Activated naive CD8-positive, alpha-beta T cell (primary cell): ENCODE measurements around the gene MARCHF10.

Experiments
- H3K27ac Mint-ChIP-seq: one replicate; pipeline ENCODE4 v1.8.0; 2021; ENCODE audit warnings: mixed read lengths
- H3K27me3 Mint-ChIP-seq: one replicate; pipeline ENCODE4 v1.8.0; 2021; ENCODE audit warnings: mixed read lengths
- H3K36me3 Mint-ChIP-seq: one replicate; pipeline ENCODE4 v1.8.0; 2021; ENCODE audit warnings: mixed read lengths
- H3K4me1 Mint-ChIP-seq: one replicate; pipeline ENCODE4 v1.8.0; 2021; ENCODE audit warnings: low read depth, mixed read lengths
- H3K4me3 Mint-ChIP-seq: one replicate; pipeline ENCODE4 v1.8.0; 2021; ENCODE audit warnings: mild to moderate bottlenecking, mixed read lengths
- H3K9me3 Mint-ChIP-seq: one replicate; pipeline ENCODE4 v1.8.0; 2021; ENCODE audit warnings: low read depth, mixed read lengths

MARCHF10 gene

DNA sequence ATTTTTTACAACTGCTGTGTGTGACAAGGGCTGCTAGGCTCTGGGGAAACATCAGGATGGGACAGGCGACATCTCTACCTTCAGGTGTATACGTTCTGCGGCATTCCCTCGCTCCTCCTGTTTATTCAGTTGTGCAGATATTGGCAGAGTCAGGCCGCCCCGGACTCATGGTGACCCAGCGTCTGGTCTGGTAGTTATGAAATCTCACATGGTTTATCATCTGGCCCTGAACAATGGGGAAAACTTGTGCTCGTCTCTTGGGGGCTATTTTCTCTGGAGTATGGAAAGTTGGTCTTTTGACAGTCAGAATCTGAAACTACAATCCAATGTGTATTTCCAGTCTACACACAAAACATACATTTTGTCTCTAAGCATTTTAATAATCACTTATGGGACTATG lies 3.3 kb downstream of the MARCHF10 start:
- H3K4me3 Mint-ChIP-seq: no peak overlapping the region
- no peaks in the 10 kb centered on the region for H3K36me3 Mint-ChIP-seq
- H3K9me3 Mint-ChIP-seq: no peaks in the 10 kb centered on the region
- peaks cover 27% of the 10 kb centered on the region for H3K27me3 Mint-ChIP-seq
- no peaks in the 10 kb centered on the region for H3K4me1 Mint-ChIP-seq
- no peak overlapping the region for H3K27ac Mint-ChIP-seq

DNA sequence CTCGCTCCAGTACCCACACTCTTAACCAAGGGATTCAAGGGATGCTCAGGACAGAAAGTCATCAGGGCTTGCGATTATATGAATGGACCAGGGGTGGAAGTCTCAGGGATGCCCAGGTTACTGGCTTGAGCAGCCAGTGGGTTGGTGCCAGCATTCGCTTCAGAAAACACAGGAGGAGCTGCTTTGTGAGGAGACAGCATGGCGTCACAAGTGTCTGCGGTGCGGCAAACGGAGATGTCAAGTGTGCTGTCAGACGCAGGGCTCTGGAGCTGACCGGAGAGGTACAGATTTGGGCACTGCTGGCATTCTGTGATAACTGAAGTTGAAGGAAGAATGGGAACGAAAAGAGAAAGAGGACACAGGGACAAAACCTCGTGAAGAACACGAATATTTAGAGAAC lies 4.1 kb downstream of the MARCHF10 start:
- Mint-ChIP-seq H3K36me3 (no peaks in the 10 kb centered on the region), H3K4me1 (no peaks in the 10 kb centered on the region), H3K27ac (no peak overlapping the region), H3K9me3 (no peaks in the 10 kb centered on the region), H3K4me3 (no peak overlapping the region), H3K27me3 (peaks cover 27% of the 10 kb centered on the region)

DNA sequence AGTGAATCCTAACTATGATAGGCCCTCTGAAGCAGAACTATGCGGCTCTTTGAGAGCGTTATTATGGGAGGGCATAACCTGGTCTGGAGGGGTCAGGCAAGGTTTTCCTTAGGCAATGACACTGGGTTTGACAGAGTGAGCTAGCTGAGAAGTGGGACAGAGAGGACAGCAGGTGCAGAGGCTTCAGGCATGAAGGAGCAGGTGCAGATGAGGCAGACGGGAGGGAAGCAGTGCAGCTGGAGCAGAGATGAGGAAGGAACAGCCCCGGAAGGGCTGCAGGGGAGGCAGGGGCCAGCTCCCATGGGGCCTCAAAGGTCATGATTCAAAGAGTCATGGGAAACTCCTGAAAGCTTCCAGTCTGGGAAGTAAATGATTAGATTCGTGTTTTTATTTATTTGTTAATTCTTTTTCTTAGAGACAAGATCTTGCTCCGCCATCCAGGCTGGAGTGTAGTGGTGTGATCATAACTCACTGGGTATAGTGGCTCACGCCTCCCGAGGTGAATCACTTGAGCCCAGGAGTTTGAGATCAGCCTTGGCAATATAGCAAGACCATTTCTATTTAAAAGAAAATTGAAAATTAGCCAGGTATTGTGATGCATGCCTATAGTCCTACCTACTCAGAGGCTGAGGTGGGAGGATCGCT lies 5.4 kb downstream of the MARCHF10 start:
- Mint-ChIP-seq H3K27me3 (peaks cover 37% of the 10 kb centered on the region), H3K4me1 (no peaks in the 10 kb centered on the region), H3K36me3 (no peaks in the 10 kb centered on the region)

DNA sequence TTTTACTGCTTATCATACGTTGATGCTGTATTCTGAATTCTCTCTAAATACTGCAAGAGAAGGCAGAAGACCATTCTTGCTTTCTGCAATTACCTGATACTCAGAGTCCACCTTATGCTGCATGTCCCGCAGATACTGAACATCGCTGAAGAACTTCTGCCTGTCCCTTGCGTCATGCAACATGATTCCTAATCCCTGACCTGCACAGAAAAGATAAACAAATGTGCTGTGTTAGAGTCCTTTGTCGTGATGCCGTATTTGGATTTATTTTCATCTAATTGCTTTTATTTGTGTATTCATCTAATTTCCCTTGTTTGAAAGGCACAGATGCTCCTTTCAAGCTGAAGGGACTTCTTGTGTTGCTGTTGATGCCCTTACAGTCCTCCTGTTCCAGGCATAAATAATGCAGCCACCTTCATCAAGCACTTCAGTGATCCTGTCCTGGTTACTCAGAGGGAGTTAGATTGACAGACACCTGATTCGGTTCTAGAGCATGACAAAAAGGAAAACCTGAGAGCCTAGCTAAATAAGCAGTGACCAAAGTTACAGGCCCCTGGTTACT lies 6.5 kb downstream of the MARCHF10 start:
- no peaks in the 10 kb centered on the region for H3K36me3 Mint-ChIP-seq
- H3K9me3 Mint-ChIP-seq: no peaks in the 10 kb centered on the region
- H3K4me3 Mint-ChIP-seq: no peak overlapping the region
- H3K4me1 Mint-ChIP-seq: no peaks in the 10 kb centered on the region
- H3K27me3 Mint-ChIP-seq: peaks cover 33% of the 10 kb centered on the region
- H3K27ac Mint-ChIP-seq: no peak overlapping the region

More for the DNA sequence above, 5.4 kb downstream of the MARCHF10 start:
- no peaks in the 10 kb centered on the region for H3K9me3 Mint-ChIP-seq
- no peak overlapping the region for H3K27ac Mint-ChIP-seq
- H3K4me3 Mint-ChIP-seq: no peak overlapping the region

DNA sequence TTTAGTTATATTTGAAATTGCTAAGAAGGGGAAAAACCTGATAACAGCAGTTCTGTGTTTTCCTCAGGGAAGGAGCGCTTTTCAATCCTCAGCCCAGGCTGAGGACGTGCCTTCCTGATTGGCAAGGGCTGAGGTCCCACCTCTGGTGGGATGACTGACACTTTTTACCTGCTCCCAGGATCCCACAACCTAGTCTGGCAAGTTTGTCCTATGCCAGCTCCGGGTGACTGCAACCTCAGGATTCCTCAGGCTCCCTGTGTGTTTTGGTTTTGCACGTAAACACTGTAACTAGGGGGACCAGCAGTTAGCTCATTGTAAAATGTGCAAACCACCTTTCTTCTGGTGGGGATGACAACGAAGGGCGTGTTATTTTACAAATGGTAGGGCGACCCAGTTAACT lies 7.5 kb downstream of the MARCHF10 start:
- no peaks in the 10 kb centered on the region for H3K9me3 Mint-ChIP-seq
- peaks cover 36% of the 10 kb centered on the region for H3K27me3 Mint-ChIP-seq
- H3K4me3 Mint-ChIP-seq: no peak overlapping the region
- H3K27ac Mint-ChIP-seq: no peak overlapping the region
- no peaks in the 10 kb centered on the region for H3K36me3 Mint-ChIP-seq
- H3K4me1 Mint-ChIP-seq: no peaks in the 10 kb centered on the region

DNA sequence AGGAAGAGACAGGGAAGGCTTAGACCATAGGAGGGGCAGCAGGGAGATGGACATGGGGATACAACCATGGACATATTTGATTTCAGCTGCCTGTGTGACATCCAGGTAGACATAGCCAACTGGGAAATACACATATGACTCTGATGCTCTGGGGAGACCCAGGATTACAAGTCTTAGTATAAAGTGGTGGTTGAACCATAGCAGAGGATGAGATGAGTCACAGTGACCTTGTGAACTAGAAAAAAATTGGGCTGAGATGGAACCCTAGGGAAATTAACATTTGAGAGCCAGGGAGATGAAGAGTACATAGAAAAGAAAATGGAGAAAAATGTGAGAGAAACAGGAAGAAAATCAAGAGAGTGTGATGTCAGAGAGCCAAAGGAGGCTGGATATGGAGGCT lies 10.2 kb downstream of the MARCHF10 start:
- Mint-ChIP-seq H3K27me3 (peaks cover 25% of the 10 kb centered on the region), H3K27ac (no peak overlapping the region), H3K4me3 (no peak overlapping the region), H3K4me1 (peaks cover 11% of the 10 kb centered on the region), H3K36me3 (no peaks in the 10 kb centered on the region), H3K9me3 (no peaks in the 10 kb centered on the region)

DNA sequence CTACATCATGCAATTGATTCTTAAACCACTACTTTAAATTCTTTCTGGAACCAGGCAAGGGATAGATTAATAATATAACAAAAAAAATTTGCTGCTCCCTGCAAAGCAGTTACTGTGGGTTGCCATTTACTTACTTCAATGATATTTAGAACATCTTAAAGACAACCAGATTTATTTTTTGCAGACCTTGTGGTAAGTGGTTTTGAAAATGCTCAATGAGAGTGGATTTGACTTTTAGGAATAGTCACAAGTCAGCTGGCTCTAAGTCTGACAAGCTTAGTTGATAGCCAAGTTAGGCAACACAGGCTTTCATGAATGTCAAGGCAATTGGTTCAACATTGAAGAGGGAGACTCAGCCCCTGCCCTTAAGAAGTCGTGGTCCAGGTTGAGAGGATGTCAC lies 11.8 kb downstream of the MARCHF10 start:
- Mint-ChIP-seq H3K27me3 (peaks cover 19% of the 10 kb centered on the region), H3K4me1 (peaks cover 11% of the 10 kb centered on the region), H3K4me3 (no peak overlapping the region), H3K27ac (no peak overlapping the region), H3K36me3 (no peaks in the 10 kb centered on the region), H3K9me3 (no peaks in the 10 kb centered on the region)

DNA sequence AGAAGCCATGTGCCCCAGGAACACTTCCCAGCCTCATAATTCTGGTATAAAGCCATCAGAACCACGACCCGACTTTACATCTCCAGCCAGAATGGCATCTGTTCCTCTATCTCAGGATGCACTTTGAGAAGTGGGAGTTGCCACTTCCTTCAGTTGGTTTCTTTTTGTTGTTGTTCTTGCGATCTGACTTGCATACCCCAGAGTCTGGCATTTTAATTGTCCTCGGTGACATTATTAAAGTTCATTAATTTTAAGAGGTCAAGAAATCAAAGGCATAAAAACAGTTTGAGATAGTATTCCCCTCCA lies 13.5 kb downstream of the MARCHF10 start:
- H3K27me3 Mint-ChIP-seq: peaks cover 14% of the 10 kb centered on the region
- peaks cover 11% of the 10 kb centered on the region for H3K4me1 Mint-ChIP-seq
- H3K36me3 Mint-ChIP-seq: no peaks in the 10 kb centered on the region
- H3K9me3 Mint-ChIP-seq: no peaks in the 10 kb centered on the region
- H3K27ac Mint-ChIP-seq: no peak overlapping the region
- peak overlapping the region; percentile 61 for H3K4me3 Mint-ChIP-seq

DNA sequence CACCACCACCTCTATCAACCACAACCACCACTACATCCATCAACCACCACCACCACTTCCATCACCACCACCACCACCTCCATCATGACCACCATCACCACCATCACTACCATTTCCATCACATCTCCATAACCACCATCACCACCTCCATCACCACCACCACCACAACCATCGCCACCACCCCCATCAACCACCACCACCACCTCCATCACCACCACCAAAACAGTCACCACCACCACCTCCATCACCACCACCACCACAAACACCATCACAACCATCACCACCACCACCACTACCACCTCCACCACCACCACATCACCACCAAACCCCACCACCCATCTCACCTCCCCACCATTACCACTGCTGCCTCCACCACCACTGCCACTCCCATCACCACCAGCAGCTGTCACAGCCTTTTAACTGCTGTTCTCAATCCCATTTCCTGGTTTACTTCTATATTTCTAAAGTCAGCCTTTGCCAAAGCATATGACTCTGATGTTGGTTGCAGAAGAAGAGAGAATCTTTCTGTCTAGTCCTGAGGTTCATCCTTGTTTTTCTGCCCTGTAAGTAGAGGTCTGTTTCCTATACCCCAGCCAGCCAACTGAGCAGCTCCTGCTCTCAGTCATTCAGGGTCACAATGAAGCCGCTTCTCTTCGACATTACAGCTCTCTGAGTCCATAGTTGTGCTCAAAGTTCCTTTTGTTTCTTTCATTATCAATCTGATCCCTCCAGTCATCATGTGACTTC lies 14.0 kb downstream of the MARCHF10 start:
- Mint-ChIP-seq H3K9me3 (no peaks in the 10 kb centered on the region), H3K36me3 (no peaks in the 10 kb centered on the region), H3K4me1 (peaks cover 11% of the 10 kb centered on the region), H3K27ac (peak overlapping the region; percentile 16), H3K27me3 (peaks cover 14% of the 10 kb centered on the region), H3K4me3 (peak overlapping the region; percentile 61)

DNA sequence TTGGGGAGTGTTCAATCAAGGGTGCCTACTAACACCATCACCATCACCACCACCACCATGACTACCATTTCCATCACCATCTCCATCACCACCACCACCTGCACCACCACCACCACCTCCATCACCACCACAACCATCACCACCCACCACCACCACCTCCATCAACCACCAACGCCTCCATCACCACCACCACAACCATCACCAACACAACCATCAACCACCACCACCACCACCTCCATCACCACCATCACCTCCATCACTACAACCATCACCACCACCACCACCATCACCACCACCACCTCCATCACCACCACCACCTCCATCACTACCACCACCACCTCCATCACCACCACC lies 15.7 kb downstream of the MARCHF10 start:
- Mint-ChIP-seq H3K36me3 (no peaks in the 10 kb centered on the region), H3K4me1 (peaks cover 11% of the 10 kb centered on the region), H3K4me3 (no peak overlapping the region), H3K27ac (no peak overlapping the region), H3K27me3 (peaks cover 3% of the 10 kb centered on the region), H3K9me3 (no peaks in the 10 kb centered on the region)

DNA sequence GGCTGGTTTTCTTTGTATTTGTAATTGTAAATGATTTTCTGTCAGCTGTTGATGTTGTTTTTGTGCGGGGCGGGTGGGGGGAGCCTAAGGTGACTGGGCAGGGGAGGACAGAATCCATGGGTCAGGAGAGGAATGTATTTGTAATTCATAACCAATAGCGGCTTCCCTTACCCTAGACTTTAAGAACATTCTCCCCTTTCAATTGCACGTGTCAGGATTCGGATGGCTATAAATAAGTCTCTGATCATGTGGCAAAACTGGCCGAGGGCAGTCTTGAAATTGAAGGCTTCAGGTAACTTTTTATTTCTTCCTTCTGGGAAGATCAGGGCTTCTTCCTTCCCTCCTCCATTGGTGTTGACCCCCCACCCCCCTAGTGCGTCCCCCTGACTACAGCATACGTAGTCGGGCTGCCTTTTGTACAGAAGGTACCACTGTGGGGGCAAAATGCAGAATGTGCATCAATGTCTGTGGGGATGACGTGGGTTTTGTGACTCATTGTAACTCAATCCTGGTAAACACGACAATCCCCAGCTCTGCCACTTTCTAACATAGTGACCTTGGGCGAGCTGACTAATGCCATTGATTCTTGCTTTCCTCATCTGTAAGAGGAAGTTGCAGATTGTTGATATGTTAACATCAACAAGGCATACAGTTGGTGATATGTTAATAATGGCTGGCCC lies 16.2 kb downstream of the MARCHF10 start:
- Mint-ChIP-seq H3K27ac (no peak overlapping the region), H3K27me3 (peaks cover 3% of the 10 kb centered on the region), H3K4me3 (no peak overlapping the region), H3K4me1 (peaks cover 11% of the 10 kb centered on the region), H3K36me3 (no peaks in the 10 kb centered on the region), H3K9me3 (no peaks in the 10 kb centered on the region)

DNA sequence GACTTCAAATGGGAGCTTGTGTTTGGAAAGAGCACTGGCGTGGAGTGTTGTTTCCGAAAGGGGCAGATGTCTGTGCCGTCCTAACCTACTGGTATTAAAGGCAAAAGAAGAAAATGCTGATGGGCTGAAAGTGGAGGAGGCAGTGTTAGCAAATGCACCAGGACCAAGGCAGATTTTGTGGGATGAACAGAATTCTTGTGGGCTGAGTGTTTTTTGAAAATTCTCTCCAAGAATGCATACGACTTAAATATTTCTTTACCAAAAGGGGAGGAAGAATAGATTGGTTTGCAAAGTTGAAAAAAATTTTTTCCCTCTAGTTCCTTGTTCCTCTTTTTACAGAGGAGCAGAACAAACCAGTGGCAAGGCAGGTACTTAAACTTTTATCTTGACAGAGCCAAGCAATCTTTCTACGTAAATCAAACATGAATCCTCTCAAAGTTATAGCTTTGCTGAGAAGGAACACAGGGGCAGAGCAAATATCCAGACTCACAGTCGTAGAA lies 16.8 kb downstream of the MARCHF10 start:
- no peak overlapping the region for H3K4me3 Mint-ChIP-seq
- no peaks in the 10 kb centered on the region for H3K36me3 Mint-ChIP-seq
- peaks cover 11% of the 10 kb centered on the region for H3K4me1 Mint-ChIP-seq
- H3K9me3 Mint-ChIP-seq: no peaks in the 10 kb centered on the region
- H3K27ac Mint-ChIP-seq: no peak overlapping the region
- peaks cover 2% of the 10 kb centered on the region for H3K27me3 Mint-ChIP-seq

DNA sequence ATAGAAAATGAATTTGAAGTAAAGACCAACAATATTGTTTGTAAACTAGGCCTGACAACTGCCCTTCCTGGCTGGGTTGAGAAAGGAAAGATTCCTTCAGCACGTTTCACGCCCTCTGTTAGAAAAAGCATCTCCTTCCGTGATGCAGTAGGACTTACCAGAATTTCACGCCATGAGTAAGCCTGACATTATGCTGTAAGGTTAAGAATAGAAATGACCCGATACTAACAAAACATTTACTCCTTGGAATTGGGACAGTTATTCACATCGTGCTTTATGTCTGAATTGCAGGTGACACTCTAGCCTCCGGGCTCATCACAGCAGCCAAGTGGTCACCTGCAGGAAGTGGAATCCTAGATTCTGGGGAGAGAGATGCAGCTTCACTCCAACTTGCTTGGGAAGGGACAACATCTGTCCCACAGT lies 17.5 kb downstream of the MARCHF10 start:
- H3K4me3 Mint-ChIP-seq: no peak overlapping the region
- H3K4me1 Mint-ChIP-seq: peaks cover 11% of the 10 kb centered on the region
- no peaks in the 10 kb centered on the region for H3K9me3 Mint-ChIP-seq
- peaks cover 1% of the 10 kb centered on the region for H3K27me3 Mint-ChIP-seq
- no peak overlapping the region for H3K27ac Mint-ChIP-seq
- H3K36me3 Mint-ChIP-seq: no peaks in the 10 kb centered on the region

DNA sequence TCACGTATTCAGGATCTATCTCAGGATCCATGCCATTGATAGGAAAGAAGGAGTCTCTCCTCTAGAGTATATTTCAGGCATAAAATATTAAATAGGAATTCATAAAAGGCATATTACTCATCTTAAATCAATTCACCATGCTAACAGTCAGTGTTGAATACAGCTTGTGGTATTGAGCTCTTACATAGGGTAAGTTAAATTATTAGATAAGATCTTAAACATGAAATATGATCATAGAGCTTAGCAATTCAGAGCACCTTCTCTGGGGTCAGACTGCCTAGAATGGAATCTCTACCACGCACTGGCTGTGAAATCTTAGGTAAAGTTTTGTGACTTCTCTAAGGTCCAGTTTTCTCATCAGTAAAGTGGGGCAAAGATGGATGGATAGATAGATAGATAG lies 20.7 kb downstream of the MARCHF10 start:
- Mint-ChIP-seq H3K4me1 (no peaks in the 10 kb centered on the region), H3K27me3 (peaks cover 6% of the 10 kb centered on the region), H3K9me3 (peaks cover 4% of the 10 kb centered on the region), H3K27ac (no peak overlapping the region), H3K36me3 (peaks cover 8% of the 10 kb centered on the region), H3K4me3 (no peak overlapping the region)

DNA sequence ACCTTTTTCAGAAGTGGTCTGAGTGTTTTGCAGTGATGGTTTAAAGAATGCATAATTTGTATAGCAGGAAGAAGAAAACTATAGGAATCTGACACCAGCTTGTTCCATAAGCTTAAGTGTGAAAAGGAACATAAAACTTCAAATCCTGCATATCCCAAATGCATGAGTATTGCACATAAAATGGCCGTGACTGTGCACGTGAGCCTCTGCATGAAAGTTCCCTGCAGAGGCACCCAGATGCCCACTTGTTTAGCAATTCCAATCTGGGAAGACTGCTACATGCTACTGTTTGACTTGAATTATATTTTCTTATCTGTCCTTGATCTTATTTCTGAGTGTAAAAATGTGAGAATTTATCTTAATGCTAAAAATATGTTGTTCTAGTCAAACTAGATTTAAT lies 21.5 kb downstream of the MARCHF10 start:
- Mint-ChIP-seq H3K36me3 (peaks cover 8% of the 10 kb centered on the region), H3K4me3 (no peak overlapping the region), H3K4me1 (no peaks in the 10 kb centered on the region), H3K27me3 (peaks cover 6% of the 10 kb centered on the region), H3K27ac (no peak overlapping the region), H3K9me3 (peaks cover 4% of the 10 kb centered on the region)
